ENCODE results near the gene ANKRD33.

ANKRD33 gene

GRCh38 chr12:51862947-51863346 is 25.0 kb upstream of the ANKRD33 start:
- no peak for DNase-seq

GRCh38 chr12:51863363-51863932 is 24.5 kb upstream of the ANKRD33 start:
- no peak for DNase-seq

GRCh38 chr12:51863933-51864832 is 23.7 kb upstream of the ANKRD33 start:
- DNase-seq, result no peak

- DNase-seq, result no peak
These were observed 22.9 kb upstream of the ANKRD33 start for GRCh38 chr12:51864833-51865670.

- no peak for DNase-seq
These were observed 22.1 kb upstream of the ANKRD33 start for GRCh38 chr12:51865757-51866270.

- DNase-seq, result no peak
These were observed 21.6 kb upstream of the ANKRD33 start for GRCh38 chr12:51866324-51866723.

GRCh38 chr12:51866762-51867161 is 21.1 kb upstream of the ANKRD33 start:
- DNase-seq, result no peak

GRCh38 chr12:51867371-51867770 is 20.5 kb upstream of the ANKRD33 start:
- no peak for DNase-seq

GRCh38 chr12:51867796-51868428 is 20.0 kb upstream of the ANKRD33 start:
- DNase-seq, result no peak

- no peak for DNase-seq
These were observed 18.9 kb upstream of the ANKRD33 start for GRCh38 chr12:51868821-51869495.

GRCh38 chr12:51869496-51869865 is 18.4 kb upstream of the ANKRD33 start:
- no peak for DNase-seq

- no peak for DNase-seq
These were observed 18.0 kb upstream of the ANKRD33 start for GRCh38 chr12:51869931-51870330.

GRCh38 chr12:51870504-51870903 is 17.4 kb upstream of the ANKRD33 start:
- DNase-seq, result no peak

- DNase-seq, result peak; percentile 41
These were observed 16.8 kb upstream of the ANKRD33 start for GRCh38 chr12:51871126-51871525.

- DNase-seq, result no peak
These were observed 15.8 kb upstream of the ANKRD33 start for GRCh38 chr12:51871918-51872688.

- no peak for DNase-seq
These were observed 15.3 kb upstream of the ANKRD33 start for GRCh38 chr12:51872689-51872981.

GRCh38 chr12:51873251-51873994 is 14.5 kb upstream of the ANKRD33 start:
- no peak for DNase-seq

- DNase-seq, result no peak
These were observed 13.9 kb upstream of the ANKRD33 start for GRCh38 chr12:51874000-51874399.

- DNase-seq, result no peak
These were observed 13.4 kb upstream of the ANKRD33 start for GRCh38 chr12:51874486-51874885.

- DNase-seq, result no peak
These were observed 8.8 kb upstream of the ANKRD33 start for GRCh38 chr12:51879102-51879501.

- DNase-seq, result no peak
These were observed 4.6 kb upstream of the ANKRD33 start for GRCh38 chr12:51883295-51883694.

All from CD4-positive, alpha-beta T cell treated with Interleukin-15 for 1 hour (primary cell).